Breast epithelium (tissue), 3 donors: ENCODE data around the gene RARG.

Source experiments
- POLR2A ChIP-seq: fragments of 450-650 bp; IDR thresholded peaks from one replicate; pipeline ENCODE4 v1.6.1; 2016; ENCODE audit warnings: antibody characterized with exemption, mild to moderate bottlenecking, moderate library complexity
- POLR2AphosphoS5 ChIP-seq, 3 donors: sonication (generic); formaldehyde crosslinking; IDR thresholded peaks; one replicate each; pipeline ENCODE4 v1.6.1; 2017; ENCODE audit warnings: antibody characterized with exemption in 3 of 3
- TF ChIP-seq, protein P1 (sequence below), 3 donors: fragments of 450-650 bp; IDR thresholded peaks; one replicate each; pipeline ENCODE4 v1.5.1; 2016 to 2017; ENCODE audit warnings: antibody characterized with exemption in 3 of 3, mild to moderate bottlenecking in 3 of 3, moderate library complexity in 3 of 3

GRCh38 chr12:53254816-53255545 lies 23.0 kb upstream of the RARG start:
- TF ChIP-seq, protein P1, sequence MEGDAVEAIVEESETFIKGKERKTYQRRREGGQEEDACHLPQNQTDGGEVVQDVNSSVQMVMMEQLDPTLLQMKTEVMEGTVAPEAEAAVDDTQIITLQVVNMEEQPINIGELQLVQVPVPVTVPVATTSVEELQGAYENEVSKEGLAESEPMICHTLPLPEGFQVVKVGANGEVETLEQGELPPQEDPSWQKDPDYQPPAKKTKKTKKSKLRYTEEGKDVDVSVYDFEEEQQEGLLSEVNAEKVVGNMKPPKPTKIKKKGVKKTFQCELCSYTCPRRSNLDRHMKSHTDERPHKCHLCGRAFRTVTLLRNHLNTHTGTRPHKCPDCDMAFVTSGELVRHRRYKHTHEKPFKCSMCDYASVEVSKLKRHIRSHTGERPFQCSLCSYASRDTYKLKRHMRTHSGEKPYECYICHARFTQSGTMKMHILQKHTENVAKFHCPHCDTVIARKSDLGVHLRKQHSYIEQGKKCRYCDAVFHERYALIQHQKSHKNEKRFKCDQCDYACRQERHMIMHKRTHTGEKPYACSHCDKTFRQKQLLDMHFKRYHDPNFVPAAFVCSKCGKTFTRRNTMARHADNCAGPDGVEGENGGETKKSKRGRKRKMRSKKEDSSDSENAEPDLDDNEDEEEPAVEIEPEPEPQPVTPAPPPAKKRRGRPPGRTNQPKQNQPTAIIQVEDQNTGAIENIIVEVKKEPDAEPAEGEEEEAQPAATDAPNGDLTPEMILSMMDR (IDR thresholded peaks at IDR 0.05), result no peak
- TF ChIP-seq POLR2A (no peak), POLR2AphosphoS5 (IDR thresholded peaks at IDR 0.05) (no peak)
